ENCODE measurements around the gene ESRP2.
A peak's percentile ranks its signal among the peaks of the same experiment; 100 is the strongest.

DNA sequence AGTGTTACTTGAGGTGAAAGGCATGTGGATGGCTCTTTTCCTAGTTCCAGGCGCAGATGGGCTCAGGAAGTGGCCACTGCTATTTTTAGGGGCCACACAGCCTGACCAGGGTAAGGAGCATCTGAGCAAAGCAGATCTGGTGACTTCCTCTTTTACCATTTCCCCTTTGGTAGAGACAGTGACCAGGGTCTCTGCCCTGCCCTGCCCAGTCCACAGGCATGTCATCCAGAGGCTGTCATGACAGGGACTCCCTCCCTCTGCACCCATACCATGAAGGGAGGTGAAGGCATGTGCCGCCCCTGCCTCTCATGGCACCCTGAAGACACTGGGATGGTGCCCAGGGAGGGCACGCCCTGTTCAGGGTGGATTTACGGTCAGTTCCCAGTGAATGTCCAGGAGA, 11.5 kb upstream of the ESRP2 start:
- TF ChIP-seq, protein P1, sequence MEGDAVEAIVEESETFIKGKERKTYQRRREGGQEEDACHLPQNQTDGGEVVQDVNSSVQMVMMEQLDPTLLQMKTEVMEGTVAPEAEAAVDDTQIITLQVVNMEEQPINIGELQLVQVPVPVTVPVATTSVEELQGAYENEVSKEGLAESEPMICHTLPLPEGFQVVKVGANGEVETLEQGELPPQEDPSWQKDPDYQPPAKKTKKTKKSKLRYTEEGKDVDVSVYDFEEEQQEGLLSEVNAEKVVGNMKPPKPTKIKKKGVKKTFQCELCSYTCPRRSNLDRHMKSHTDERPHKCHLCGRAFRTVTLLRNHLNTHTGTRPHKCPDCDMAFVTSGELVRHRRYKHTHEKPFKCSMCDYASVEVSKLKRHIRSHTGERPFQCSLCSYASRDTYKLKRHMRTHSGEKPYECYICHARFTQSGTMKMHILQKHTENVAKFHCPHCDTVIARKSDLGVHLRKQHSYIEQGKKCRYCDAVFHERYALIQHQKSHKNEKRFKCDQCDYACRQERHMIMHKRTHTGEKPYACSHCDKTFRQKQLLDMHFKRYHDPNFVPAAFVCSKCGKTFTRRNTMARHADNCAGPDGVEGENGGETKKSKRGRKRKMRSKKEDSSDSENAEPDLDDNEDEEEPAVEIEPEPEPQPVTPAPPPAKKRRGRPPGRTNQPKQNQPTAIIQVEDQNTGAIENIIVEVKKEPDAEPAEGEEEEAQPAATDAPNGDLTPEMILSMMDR (IDR thresholded peaks at IDR 0.05 in 8 of 11, conservative IDR thresholded peaks at IDR 0.05 in 3 of 11) = no peak
- TF ChIP-seq POLR2AphosphoS5 (IDR thresholded peaks at IDR 0.05) (peak; percentile 20 to 43 (median 27)), POLR2A (IDR thresholded peaks at IDR 0.05) (no peak)

All from spleen (tissue), 7 donors.